ENCODE results near the gene CDH1. TPM values are rescaled to one million over a fixed set of nuclear protein-coding genes. Genes with fewer than 3 reads are reported as not detected.
"Not testable (repeated sequence)": the region's sequence is repeated elsewhere in the genome, so short reads cannot be mapped to it uniquely, and the experiment has no call there.

The CDH1 gene
- total RNA-seq, 1 donor from 2014 or later, result 3.1 TPM

DNA sequence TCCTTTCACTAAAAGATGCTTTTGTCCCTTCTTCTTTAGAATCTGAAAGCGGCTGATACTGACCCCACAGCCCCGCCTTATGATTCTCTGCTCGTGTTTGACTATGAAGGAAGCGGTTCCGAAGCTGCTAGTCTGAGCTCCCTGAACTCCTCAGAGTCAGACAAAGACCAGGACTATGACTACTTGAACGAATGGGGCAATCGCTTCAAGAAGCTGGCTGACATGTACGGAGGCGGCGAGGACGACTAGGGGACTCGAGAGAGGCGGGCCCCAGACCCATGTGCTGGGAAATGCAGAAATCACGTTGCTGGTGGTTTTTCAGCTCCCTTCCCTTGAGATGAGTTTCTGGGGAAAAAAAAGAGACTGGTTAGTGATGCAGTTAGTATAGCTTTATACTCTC is 96.2 kb downstream of the CDH1 start:
- TF ChIP-seq CTCF (IDR thresholded peaks at IDR 0.05; ENCODE audit: unreplicated experiment), result no peak
- no peaks in the 10 kb centered on the region for H3K4me1 Mint-ChIP-seq (ENCODE audit: unreplicated experiment)
- H3K27me3 Mint-ChIP-seq (ENCODE audit: unreplicated experiment), result peaks cover 2% of the 10 kb centered on the region
- H3K36me3 Mint-ChIP-seq (ENCODE audit: low read depth, unreplicated experiment), result no peaks in the 10 kb centered on the region
- no peak for DNase-seq (ENCODE audit: low spot score)
- no peak overlapping the region for H3K4me3 Mint-ChIP-seq (ENCODE audit: unreplicated experiment)
- H3K27ac Mint-ChIP-seq (ENCODE audit: unreplicated experiment), result no peak overlapping the region
- H3K9me3 Mint-ChIP-seq (ENCODE audit: unreplicated experiment), result no peaks in the 10 kb centered on the region

DNA sequence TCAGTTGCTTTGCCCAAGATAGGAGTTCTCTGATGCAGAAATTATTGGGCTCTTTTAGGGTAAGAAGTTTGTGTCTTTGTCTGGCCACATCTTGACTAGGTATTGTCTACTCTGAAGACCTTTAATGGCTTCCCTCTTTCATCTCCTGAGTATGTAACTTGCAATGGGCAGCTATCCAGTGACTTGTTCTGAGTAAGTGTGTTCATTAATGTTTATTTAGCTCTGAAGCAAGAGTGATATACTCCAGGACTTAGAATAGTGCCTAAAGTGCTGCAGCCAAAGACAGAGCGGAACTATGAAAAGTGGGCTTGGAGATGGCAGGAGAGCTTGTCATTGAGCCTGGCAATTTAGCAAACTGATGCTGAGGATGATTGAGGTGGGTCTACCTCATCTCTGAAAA is 97.5 kb downstream of the CDH1 start:
- H3K27ac Mint-ChIP-seq (ENCODE audit: unreplicated experiment), result no peak overlapping the region
- no peak for TF ChIP-seq CTCF (IDR thresholded peaks at IDR 0.05; ENCODE audit: unreplicated experiment)
- H3K9me3 Mint-ChIP-seq (ENCODE audit: unreplicated experiment), result no peaks in the 10 kb centered on the region
- no peaks in the 10 kb centered on the region for H3K36me3 Mint-ChIP-seq (ENCODE audit: low read depth, unreplicated experiment)
- no peak overlapping the region for H3K4me3 Mint-ChIP-seq (ENCODE audit: unreplicated experiment)
- no peak for DNase-seq (ENCODE audit: low spot score)
- peaks cover 2% of the 10 kb centered on the region for H3K27me3 Mint-ChIP-seq (ENCODE audit: unreplicated experiment)
- no peaks in the 10 kb centered on the region for H3K4me1 Mint-ChIP-seq (ENCODE audit: unreplicated experiment)

DNA sequence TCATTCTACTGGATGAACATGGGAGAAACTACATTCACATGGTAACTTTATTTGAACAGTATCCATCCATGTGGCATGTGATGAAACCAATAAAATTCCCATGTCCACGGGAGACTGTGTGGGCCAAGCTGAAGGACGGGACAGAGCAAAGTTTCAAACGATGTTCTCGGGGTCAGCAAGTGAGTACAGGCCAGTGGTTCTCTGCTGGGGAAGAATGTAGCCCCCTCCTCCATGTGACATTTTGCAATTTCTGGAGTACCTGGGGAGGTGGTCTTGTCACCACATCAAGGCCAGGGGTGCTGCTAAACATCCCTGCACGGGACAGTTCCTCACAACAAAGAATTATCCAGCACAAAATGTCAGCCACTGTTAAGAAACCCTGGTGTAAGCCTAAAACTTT is 98.9 kb downstream of the CDH1 start:
- no peaks in the 10 kb centered on the region for H3K36me3 Mint-ChIP-seq (ENCODE audit: low read depth, unreplicated experiment)

GRCh38 chr16:68839831-68840230 is 102.7 kb downstream of the CDH1 start:
- no peak for TF ChIP-seq CTCF (IDR thresholded peaks at IDR 0.05; ENCODE audit: unreplicated experiment)
- DNase-seq (ENCODE audit: low spot score), result no peak
- H3K4me1 Mint-ChIP-seq (ENCODE audit: unreplicated experiment), result peaks cover 10% of the 10 kb centered on the region
- no peak overlapping the region for H3K4me3 Mint-ChIP-seq (ENCODE audit: unreplicated experiment)
- H3K27me3 Mint-ChIP-seq (ENCODE audit: unreplicated experiment), result no peaks in the 10 kb centered on the region
- H3K36me3 Mint-ChIP-seq (ENCODE audit: low read depth, unreplicated experiment), result no peaks in the 10 kb centered on the region
- H3K27ac Mint-ChIP-seq (ENCODE audit: unreplicated experiment), result no peak overlapping the region
- no peaks in the 10 kb centered on the region for H3K9me3 Mint-ChIP-seq (ENCODE audit: unreplicated experiment)

More for the DNA sequence above, 98.9 kb downstream of the CDH1 start:
- Mint-ChIP-seq H3K4me3 (ENCODE audit: unreplicated experiment) (no peak overlapping the region), H3K27me3 (ENCODE audit: unreplicated experiment) (peaks cover 2% of the 10 kb centered on the region), H3K9me3 (ENCODE audit: unreplicated experiment) (no peaks in the 10 kb centered on the region), H3K27ac (ENCODE audit: unreplicated experiment) (no peak overlapping the region), H3K4me1 (ENCODE audit: unreplicated experiment) (no peaks in the 10 kb centered on the region)
- DNase-seq (ENCODE audit: low spot score), result no peak
- TF ChIP-seq CTCF (IDR thresholded peaks at IDR 0.05; ENCODE audit: unreplicated experiment), result no peak

DNA sequence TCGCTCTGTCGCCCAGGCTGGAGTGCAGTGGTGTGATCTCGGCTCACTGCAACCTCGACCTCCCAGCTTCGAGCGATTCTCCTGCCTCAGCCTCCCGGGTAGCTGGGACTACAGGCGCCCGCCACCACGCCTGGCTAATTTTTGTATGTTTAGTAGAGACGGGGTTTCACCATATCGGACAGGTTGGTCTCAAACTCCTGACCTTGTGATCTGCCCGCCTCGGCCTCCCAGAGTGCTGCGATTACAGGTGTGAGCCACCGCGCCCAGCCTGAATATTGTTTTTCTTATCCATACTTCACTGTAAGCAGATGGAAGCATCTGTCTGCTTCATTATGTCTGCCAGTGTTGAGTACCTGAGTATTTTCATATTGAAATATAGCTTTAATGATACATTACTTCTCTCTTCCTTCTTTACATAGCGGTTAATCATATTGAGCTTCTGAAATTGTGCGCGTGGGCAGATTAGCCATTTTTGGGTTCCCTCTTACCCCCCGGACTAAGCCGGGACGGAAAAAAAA is 105.9 kb downstream of the CDH1 start:
- not testable (repeated sequence) for H3K36me3 Mint-ChIP-seq (ENCODE audit: low read depth, unreplicated experiment); H3K27me3 Mint-ChIP-seq (ENCODE audit: unreplicated experiment); H3K9me3 Mint-ChIP-seq (ENCODE audit: unreplicated experiment); DNase-seq (ENCODE audit: low spot score)
- Mint-ChIP-seq H3K27ac (ENCODE audit: unreplicated experiment) (peak overlapping the region; percentile 5), H3K4me3 (ENCODE audit: unreplicated experiment) (peak overlapping the region; percentile 86), H3K4me1 (ENCODE audit: unreplicated experiment) (peaks cover 10% of the 10 kb centered on the region)

All from endothelial cell (in vitro differentiated cells).